KOPT-K1 (cell line): Measurements from ENCODE around the gene UST.
"Not testable (repeated sequence)": the region's sequence is repeated elsewhere in the genome, so short reads cannot be mapped to it uniquely, and the experiment has no call there.

Experiments
- H3K27ac ChIP-seq: fragments of 200-600 bp; sonication (generic); 2 replicates; pipeline ENCODE4 v1.5.1; 2016; ENCODE audit warnings: antibody characterized with exemption, mild to moderate bottlenecking, low read depth, low read length; ENCODE audit not compliant: poor library complexity, severe bottlenecking
- H3K36me3 ChIP-seq: fragments of 200-600 bp; sonication (generic); 2 replicates; pipeline ENCODE4 v1.5.1; 2017; ENCODE audit warnings: antibody characterized with exemption, mild to moderate bottlenecking, low read length, moderate library complexity; ENCODE audit not compliant: insufficient read depth
- H3K9me3 ChIP-seq: fragments of 200-600 bp; sonication (generic); 2 replicates; pipeline ENCODE4 v1.5.1; 2017; ENCODE audit warnings: antibody characterized with exemption, low read length, mild to moderate bottlenecking; ENCODE audit not compliant: insufficient read depth, poor library complexity, severe bottlenecking

The UST gene

DNA sequence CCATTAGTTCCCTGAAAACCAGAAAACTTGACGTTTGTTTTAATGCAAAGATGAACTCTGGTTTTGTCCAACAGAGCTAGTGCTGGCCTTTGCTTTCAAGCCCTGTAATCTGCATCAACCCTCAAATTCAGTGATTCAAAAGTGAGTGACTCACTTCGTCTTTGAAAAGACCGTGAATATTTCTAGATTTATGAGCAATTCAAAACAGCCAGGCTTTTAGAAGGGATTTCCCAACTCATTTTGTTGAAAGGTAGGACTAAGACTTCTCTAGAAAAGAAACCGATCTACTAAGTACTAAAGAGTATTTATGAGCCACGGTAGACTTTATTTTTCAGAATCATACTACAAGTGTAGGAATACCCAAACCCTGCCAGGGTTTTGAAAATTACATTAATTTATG is 121.5 kb downstream of the UST start:
- no peak overlapping the region for H3K27ac ChIP-seq
- H3K9me3 ChIP-seq: no peaks in the 10 kb centered on the region
- H3K36me3 ChIP-seq: no peaks in the 10 kb centered on the region

DNA sequence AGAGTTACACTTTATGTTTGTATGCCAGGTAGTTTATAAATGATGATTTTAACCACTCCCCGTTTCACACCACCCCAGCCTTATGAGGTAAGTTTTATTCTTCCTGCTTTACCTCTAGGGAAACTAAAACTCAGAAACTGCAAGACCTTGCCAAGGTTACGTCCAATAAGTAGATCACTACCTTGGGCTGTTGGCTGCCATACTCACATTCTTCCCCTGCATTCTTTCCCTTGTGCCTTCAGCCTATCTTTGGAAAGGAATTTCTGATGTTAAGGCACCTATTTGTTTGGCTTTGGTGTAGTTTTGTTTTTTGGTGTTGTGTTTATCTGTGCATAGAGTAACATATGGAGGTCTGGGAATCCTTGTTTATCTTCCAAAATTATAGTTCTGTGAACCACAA is 122.1 kb downstream of the UST start:
- no peaks in the 10 kb centered on the region for H3K36me3 ChIP-seq
- H3K9me3 ChIP-seq: no peaks in the 10 kb centered on the region
- H3K27ac ChIP-seq: no peak overlapping the region

DNA sequence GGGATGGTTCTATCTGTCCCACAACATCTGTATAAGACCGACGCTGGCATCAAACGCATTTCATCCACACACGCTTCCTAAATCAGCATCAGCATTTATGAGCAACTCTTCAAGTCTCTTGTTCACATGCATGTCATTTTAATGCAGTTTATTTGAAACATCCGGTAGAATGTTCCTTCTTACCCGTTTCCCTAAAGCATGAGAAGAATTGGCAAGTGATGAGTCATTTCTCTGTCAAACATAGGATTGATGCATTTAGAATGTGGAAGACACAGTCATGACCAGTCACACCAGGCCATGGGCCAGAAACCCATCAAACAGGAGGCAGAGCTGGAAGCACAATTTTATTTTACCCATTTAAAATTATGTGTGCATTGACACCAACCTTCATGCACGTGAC is 122.8 kb downstream of the UST start:
- H3K36me3 ChIP-seq: no peaks in the 10 kb centered on the region
- no peaks in the 10 kb centered on the region for H3K9me3 ChIP-seq
- no peak overlapping the region for H3K27ac ChIP-seq

DNA sequence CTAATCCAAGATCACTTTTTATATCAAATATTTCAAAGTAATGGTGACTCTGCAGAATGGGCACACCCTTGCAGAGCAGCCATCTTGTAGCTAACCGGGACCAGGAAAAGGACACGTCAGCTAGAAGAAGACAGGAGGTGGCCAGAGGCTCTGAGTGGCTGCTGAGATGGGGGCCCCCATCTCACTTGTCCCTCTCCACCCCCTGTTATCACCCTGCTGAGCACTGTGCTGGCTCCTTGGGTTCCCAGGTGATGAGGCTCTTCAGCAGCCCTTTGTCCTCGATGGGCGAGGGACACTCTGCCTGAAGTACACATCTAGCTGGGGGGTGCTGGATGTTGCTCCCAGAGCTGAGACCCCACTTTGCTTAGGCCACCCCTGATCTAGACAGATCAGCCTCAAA is 126.3 kb downstream of the UST start:
- H3K36me3 ChIP-seq: no peaks in the 10 kb centered on the region
- H3K27ac ChIP-seq: no peak overlapping the region
- no peaks in the 10 kb centered on the region for H3K9me3 ChIP-seq

DNA sequence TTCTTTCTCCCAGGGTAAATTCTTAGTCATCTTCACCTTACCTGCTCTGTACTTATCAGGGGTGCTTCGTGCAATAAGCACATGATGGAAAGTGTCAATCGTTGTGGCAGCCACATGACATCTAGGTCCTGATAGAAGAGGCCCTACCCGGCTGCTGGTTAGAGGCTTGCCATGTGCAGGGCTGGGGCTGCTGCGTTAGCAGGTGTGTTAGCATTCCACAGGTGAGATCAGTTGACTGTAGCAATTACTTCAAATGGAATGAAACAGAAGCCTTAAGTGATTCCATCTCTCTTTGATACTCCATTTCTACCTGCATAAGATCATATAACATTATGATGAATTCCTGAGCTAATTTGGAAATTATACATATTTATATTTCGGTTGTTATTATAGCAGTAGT is 127.0 kb downstream of the UST start:
- Histone ChIP-seq H3K36me3 (no peaks in the 10 kb centered on the region), H3K27ac (no peak overlapping the region), H3K9me3 (no peaks in the 10 kb centered on the region)

DNA sequence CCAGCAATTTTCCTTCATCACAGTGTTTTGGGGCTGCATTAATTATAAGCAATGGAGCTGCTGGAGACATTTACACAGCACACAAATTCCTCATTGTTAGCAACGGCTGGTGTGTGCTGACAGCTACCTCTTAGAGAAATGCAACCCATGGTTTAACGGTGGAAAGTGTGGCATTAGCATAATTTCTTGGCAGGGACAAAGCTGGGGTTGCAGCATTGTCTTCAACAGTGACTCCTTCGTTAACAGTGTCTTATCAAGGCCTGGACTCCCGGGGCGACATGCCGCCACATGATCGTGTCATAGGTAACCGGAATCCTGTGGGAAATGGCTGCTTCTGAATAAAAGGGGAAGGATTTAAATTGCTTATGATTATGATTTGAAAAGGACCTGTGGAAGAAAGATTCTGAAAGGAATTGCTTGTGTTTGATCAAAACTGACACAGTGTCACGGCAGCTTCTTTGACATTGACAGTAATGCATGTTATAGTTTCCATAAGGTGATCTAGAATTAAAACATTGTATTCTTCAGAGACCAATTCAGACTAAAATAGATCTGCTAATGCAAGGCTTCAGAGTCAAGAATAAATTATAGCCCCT is 128.0 kb downstream of the UST start:
- Histone ChIP-seq H3K9me3 (no peaks in the 10 kb centered on the region), H3K27ac (no peak overlapping the region), H3K36me3 (no peaks in the 10 kb centered on the region)

DNA sequence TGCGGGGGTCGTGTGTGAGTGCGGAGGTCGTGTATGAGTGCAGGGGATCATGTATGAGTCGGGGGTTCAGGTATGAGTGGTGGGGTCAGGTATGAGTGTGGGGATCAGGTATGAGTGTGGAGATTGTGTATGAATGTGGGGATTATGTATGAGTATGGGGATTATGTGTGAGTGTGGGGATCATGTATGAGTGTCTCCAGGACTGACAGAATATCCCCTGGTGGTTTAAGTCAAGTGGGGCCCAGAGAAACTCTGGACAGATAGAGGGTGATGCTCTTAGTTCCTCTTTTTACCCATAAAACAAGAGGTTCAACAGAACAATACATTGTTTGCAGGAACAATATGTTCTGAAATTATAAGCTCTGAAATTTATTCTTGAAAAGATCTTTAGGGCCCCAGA is 131.9 kb downstream of the UST start:
- H3K27ac ChIP-seq: no peak overlapping the region
- H3K36me3 ChIP-seq: no peaks in the 10 kb centered on the region

DNA sequence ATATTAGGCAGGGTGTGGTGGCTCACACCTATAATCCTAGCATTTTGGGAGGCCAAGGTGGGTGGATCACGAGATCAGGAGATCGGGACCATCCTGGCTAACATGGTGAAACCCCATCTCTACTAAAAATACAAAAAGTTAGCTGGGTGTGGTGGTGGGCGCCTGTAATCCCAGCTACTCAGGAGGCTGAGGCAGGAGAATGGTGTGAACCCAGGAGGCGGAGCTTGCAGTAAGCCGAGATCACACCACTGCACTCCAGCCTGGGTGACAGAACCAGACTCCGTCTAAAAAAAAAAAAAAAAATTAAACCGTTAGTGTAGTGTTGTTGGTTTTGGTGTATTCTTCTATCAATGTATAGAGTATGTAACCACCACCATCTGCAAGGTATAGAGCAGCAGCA is 133.9 kb downstream of the UST start:
- not testable (repeated sequence) for H3K27ac ChIP-seq, H3K9me3 ChIP-seq, H3K36me3 ChIP-seq

More for the DNA sequence above, 131.9 kb downstream of the UST start:
- no peaks in the 10 kb centered on the region for H3K9me3 ChIP-seq

DNA sequence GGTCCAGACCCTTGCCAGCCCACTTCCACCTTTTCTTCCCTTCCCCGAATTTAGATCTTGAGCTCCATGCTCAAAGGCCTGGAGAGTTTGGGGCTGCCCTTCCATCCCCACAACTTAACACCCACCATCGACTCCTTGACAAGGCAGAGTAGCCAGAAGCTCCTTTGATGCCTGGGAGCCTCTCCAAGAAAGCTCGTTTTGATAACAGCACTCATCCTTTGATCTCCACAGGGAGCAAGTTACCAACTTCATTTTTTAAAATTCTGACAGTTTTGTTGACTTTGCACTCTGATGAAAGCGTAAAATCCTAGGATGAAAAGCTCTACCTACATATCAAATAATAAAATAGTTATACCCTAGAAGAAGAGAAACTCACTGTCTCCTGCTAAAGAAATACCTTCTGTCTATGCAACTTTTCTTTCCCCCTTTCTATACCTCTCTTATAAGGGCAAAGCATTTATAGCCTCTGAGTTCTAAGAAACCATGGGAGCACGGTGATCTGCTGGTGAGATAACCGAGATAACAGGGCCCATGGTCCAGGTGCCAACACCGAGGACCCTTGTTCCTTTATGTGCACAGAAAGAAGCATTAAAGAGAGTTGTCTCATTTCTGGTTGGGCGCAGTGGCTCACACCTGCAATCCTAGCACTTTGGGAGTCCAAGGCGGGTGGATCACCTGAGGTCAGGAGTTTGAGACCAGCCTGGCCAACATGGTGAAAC is 134.9 kb downstream of the UST start:
- Histone ChIP-seq H3K27ac (no peak overlapping the region), H3K36me3 (no peaks in the 10 kb centered on the region), H3K9me3 (no peaks in the 10 kb centered on the region)

DNA sequence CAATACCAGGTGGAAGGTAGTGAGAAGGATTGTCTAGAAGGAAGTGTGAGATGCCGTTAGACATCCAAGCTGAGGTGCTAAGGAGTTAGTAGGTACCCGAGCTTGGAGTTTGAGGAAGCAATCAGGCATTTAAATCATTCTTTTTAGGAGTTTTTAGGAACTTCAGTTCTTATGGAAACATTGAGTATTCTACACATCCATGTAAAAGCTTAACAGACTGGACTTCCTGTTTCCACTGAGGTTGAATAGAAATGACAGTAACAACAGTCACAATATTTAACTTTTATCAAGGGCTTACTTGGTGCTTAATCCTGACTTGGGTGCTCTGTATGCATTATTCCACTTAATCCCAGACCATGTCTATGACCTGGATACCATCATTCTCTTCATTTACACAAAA is 136.4 kb downstream of the UST start:
- H3K27ac ChIP-seq: no peak overlapping the region

DNA sequence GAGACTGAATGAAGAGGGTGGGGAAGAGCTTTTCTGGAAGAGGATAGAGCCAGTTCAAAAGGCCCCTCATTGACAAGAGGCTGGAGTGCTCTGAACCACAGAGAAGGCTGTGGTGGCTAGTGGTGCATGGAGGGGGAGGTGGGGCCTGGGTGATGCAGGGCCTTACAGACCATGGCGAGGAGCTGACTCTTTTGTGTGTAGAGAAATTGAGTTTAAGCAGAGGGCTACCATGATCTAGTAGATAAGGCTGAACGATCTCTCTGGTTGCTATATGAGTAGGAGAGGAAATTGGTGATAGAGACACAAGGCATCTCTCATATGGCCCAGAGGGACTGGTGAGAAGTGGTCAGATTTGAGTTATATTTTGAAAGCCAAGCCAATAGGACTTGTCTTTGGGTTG is 137.6 kb downstream of the UST start:
- H3K36me3 ChIP-seq: no peaks in the 10 kb centered on the region
- H3K27ac ChIP-seq: no peak overlapping the region
- H3K9me3 ChIP-seq: no peaks in the 10 kb centered on the region

More for the DNA sequence above, 136.4 kb downstream of the UST start:
- no peaks in the 10 kb centered on the region for H3K36me3 ChIP-seq
- H3K9me3 ChIP-seq: no peaks in the 10 kb centered on the region

DNA sequence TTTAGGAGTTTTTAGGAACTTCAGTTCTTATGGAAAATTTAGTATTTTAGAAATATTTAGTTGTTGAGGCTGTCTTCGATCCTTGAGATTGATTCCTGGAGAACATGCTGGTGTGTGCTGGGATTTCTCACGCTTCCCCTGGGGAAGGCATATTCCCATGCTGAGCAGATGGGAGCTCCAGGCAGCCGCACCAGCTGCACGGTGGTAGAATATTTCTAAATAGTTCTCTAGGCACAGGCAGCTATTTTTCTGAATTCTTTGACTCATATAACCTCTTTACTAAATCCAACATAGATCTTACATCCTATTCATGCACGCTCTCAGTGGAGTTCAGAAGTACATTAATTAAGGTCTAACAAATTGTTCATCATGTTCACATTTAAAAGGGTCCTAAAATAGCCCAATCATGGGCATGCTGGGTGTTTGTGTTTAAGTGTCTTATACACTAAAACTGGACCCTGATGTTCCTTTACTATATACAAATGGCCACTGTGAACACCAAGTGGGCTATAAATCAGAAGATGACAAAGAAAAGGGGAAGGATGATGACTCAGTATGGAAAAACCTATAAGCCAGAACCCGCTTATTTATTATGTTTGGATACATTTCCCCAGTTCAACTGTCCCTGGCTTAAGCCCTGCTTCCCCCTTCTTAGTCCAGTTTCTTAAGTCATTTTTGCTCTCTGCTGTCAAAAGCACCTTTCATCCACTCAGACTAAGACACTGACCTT is 138.5 kb downstream of the UST start:
- Histone ChIP-seq H3K36me3 (no peaks in the 10 kb centered on the region), H3K9me3 (no peaks in the 10 kb centered on the region), H3K27ac (no peak overlapping the region)

DNA sequence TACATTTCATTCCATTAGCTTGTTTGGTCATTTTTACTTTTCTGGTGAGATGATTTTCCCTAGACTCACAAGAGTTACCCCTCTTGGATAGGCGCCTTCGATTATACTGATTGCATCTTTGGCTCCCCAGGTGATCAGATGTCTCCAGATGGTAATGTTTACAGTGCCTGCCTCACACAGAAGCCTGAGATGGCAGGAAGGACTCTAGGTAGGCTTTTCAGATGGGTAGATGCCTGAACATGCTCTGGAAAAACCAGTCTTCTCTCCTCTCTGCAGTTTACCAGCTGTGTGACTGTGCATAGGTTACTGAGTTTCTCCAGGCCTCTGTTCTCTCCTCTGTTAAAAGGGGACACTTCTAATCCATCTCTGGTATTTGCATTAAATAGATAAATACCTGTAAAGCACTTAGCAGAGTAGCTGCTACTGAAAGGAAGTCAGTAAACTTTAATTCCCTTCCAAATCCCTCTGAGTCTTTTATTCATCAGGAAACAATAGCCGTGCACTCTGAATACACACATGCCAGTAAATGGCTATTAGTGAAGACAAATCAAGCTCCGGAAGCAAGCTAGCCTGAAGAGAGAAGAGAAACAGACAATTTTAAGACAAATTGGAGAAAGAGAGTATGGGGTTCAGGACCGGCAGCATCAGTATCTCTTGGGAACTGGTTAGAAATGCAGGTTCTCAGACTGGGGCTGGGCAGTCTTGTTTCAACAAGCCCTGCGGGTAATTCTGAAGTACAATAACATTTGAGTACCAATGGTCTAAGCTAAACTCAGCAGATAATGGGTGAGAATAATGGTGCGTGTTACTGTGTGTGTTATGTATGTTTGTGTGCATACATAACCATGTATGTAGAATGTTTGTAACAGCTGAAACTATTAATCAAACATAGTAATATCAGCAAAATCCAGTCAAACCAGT is 139.4 kb downstream of the UST start:
- Histone ChIP-seq H3K9me3 (no peaks in the 10 kb centered on the region), H3K36me3 (no peaks in the 10 kb centered on the region), H3K27ac (no peak overlapping the region)

DNA sequence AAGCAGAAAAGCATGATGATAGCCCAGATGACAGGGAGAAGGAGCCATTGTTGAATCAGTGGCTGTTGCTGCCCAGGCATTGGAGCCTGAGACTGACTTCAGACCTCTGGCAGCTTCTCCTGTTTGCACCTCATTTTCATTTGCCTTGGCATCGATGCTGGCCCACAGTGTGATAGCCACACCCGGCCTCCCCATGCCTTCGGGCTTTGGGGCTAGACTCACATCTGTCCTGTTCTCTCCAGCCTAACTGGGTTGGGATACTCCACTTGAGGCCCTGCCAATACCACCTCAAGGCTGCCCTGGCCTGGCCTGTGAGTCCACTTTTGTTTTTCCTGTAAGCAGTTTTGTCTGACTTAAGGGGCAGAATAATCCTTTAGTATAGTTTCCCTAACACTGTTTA is 140.4 kb downstream of the UST start:
- Histone ChIP-seq H3K36me3 (no peaks in the 10 kb centered on the region), H3K27ac (no peak overlapping the region), H3K9me3 (no peaks in the 10 kb centered on the region)

DNA sequence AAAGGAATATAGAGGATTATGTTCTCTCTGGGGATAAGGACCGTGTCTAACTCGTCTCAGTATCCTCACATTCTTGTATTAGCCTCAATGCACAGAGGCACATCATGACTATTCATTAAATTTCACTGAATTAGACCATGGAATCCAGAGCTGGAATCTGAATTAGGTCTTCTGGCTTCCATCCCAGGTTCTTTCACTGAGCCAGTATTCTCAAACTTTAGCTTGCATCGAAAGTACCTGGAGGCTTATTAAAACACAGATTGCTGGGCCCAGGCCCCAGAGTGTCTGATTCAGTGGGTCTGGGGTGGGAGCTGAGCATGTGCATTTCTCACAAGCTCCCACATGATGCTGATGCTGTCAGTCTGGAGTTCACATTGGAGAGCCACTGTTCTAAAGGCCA is 142.0 kb downstream of the UST start:
- Histone ChIP-seq H3K27ac (no peak overlapping the region), H3K9me3 (no peaks in the 10 kb centered on the region), H3K36me3 (no peaks in the 10 kb centered on the region)
